ENCODE results near the gene ANXA11.

DNA sequence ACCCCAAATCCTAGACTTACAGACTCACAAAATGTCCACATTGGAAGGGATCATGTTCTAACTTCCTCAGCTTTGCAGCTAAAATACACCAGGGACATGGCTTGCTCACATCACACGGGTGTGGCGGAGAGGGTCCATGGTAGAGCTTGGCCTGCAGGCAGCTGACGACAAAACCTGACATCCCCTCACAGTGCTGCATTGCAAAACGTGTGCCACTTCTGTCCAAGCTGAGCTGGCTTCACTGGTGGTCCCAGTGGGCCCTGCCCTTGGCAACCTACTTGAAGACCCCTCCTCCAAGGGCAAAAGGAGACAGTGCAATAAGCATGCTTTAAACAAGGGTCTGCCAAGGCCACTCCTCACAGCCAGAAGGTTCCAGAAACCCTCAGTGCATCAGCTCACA lies 21.9 kb downstream of the ANXA11 start:
- TF ChIP-seq, protein P1, sequence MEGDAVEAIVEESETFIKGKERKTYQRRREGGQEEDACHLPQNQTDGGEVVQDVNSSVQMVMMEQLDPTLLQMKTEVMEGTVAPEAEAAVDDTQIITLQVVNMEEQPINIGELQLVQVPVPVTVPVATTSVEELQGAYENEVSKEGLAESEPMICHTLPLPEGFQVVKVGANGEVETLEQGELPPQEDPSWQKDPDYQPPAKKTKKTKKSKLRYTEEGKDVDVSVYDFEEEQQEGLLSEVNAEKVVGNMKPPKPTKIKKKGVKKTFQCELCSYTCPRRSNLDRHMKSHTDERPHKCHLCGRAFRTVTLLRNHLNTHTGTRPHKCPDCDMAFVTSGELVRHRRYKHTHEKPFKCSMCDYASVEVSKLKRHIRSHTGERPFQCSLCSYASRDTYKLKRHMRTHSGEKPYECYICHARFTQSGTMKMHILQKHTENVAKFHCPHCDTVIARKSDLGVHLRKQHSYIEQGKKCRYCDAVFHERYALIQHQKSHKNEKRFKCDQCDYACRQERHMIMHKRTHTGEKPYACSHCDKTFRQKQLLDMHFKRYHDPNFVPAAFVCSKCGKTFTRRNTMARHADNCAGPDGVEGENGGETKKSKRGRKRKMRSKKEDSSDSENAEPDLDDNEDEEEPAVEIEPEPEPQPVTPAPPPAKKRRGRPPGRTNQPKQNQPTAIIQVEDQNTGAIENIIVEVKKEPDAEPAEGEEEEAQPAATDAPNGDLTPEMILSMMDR (IDR thresholded peaks at IDR 0.05; ENCODE audit: low read depth, low read length, poor library complexity, severe bottlenecking) = no peak
- no peak for TF ChIP-seq EZH2phosphoT487 (IDR thresholded peaks at IDR 0.05; ENCODE audit: borderline replicate concordance, low read length)

All from DOHH2 (cell line).